Lung microvascular endothelial cell (primary cell): ENCODE data around the gene HLF. TPM values are rescaled to one million over a fixed set of nuclear protein-coding genes. Genes with fewer than 3 reads are reported as not detected.

ENCODE experiments used
- DNase-seq, 2 donors: peaks; one replicate each; pipeline versions ENCODE4 v3.0.0 to v3.0.0-alpha.2; 2010; ENCODE audit warnings: low read depth in 2 of 2
- total RNA-seq: library from RNA; depleted of rRNA; stranded (reverse); fragments of >200 nt; gene quantifications from 2 replicates; pipeline ENCODE4 v1.2.1, GENCODE V29; 2014

Gene HLF
- total RNA-seq, 1 donor from 2014 or later: not detected

GRCh38 chr17:55254375-55254774, 10.4 kb upstream of the HLF start:
- no peak for DNase-seq

GRCh38 chr17:55258578-55259135, 6.1 kb upstream of the HLF start:
- DNase-seq: no peak

GRCh38 chr17:55259684-55260111, 5.1 kb upstream of the HLF start:
- no peak for DNase-seq

- DNase-seq: no peak
Measured at GRCh38 chr17:55261311-55261710, 3.4 kb upstream of the HLF start.

GRCh38 chr17:55263569-55264277, 1.0 kb upstream of the HLF start:
- no peak for DNase-seq

- peak in 1 of 2 donors; percentile 4 for DNase-seq
Measured at GRCh38 chr17:55264278-55264644, 499 bp upstream of the HLF start.

- no peak for DNase-seq
Measured at GRCh38 chr17:55265311-55266021, 706 bp downstream of the HLF start.

- no peak for DNase-seq
Measured at GRCh38 chr17:55266051-55266957, 1.5 kb downstream of the HLF start.

- no peak for DNase-seq
Measured at GRCh38 chr17:55266958-55267688, 2.4 kb downstream of the HLF start.

- DNase-seq: no peak
Measured at GRCh38 chr17:55267777-55268648, 3.3 kb downstream of the HLF start.

GRCh38 chr17:55268649-55269480, 4.1 kb downstream of the HLF start:
- no peak for DNase-seq

GRCh38 chr17:55269894-55270293, 5.1 kb downstream of the HLF start:
- no peak for DNase-seq

- DNase-seq: no peak
Measured at GRCh38 chr17:55271223-55271571, 6.4 kb downstream of the HLF start.

- no peak for DNase-seq
Measured at GRCh38 chr17:55271958-55272710, 7.4 kb downstream of the HLF start.

GRCh38 chr17:55272711-55273578, 8.2 kb downstream of the HLF start:
- DNase-seq: no peak

- DNase-seq: peak in 1 of 2 donors; percentile 10
Measured at GRCh38 chr17:55273579-55274354, 9.0 kb downstream of the HLF start.
